HG03457 (cell line): Measurements from ENCODE around the gene MACROD2.

Source experiments
- ATAC-seq: cut with Tn5 transposase; IDR thresholded peaks from one replicate; pipeline ENCODE4 v1.9.1; 2021; ENCODE audit warnings: moderate number of reproducible peaks; ENCODE audit not compliant: unreplicated experiment

Gene MACROD2

GRCh38 chr20:14062171-14062570 lies 66.9 kb downstream of the MACROD2 start:
- ATAC-seq = no peak

GRCh38 chr20:14062786-14063185 lies 67.5 kb downstream of the MACROD2 start:
- ATAC-seq = no peak

GRCh38 chr20:14064333-14064732 lies 69.0 kb downstream of the MACROD2 start:
- no peak for ATAC-seq

- ATAC-seq = no peak
These were observed 69.6 kb downstream of the MACROD2 start for GRCh38 chr20:14064921-14065320.

- no peak for ATAC-seq
These were observed 70.5 kb downstream of the MACROD2 start for GRCh38 chr20:14065774-14066173.

- no peak for ATAC-seq
These were observed 72.3 kb downstream of the MACROD2 start for GRCh38 chr20:14067603-14068002.

- ATAC-seq = no peak
These were observed 74.5 kb downstream of the MACROD2 start for GRCh38 chr20:14069796-14070195.

- ATAC-seq = no peak
These were observed 98.3 kb downstream of the MACROD2 start for GRCh38 chr20:14093652-14094051.

GRCh38 chr20:14098261-14098660 lies 102.9 kb downstream of the MACROD2 start:
- no peak for ATAC-seq

GRCh38 chr20:14113416-14113815 lies 118.1 kb downstream of the MACROD2 start:
- no peak for ATAC-seq

GRCh38 chr20:14114065-14114704 lies 118.9 kb downstream of the MACROD2 start:
- ATAC-seq = no peak

- ATAC-seq = no peak
These were observed 120.7 kb downstream of the MACROD2 start for GRCh38 chr20:14116037-14116436.

- no peak for ATAC-seq
These were observed 122.5 kb downstream of the MACROD2 start for GRCh38 chr20:14117768-14118167.

- ATAC-seq = no peak
These were observed 131.5 kb downstream of the MACROD2 start for GRCh38 chr20:14126856-14127255.

- ATAC-seq = no peak
These were observed 132.4 kb downstream of the MACROD2 start for GRCh38 chr20:14127514-14128223.

GRCh38 chr20:14134004-14134403 lies 138.7 kb downstream of the MACROD2 start:
- ATAC-seq = no peak

GRCh38 chr20:14142171-14142570 lies 146.9 kb downstream of the MACROD2 start:
- ATAC-seq = no peak

GRCh38 chr20:14142964-14143627 lies 147.8 kb downstream of the MACROD2 start:
- ATAC-seq = no peak

- no peak for ATAC-seq
These were observed 152.7 kb downstream of the MACROD2 start for GRCh38 chr20:14148042-14148441.

- no peak for ATAC-seq
These were observed 160.0 kb downstream of the MACROD2 start for GRCh38 chr20:14155361-14155760.

- ATAC-seq = no peak
These were observed 183.2 kb downstream of the MACROD2 start for GRCh38 chr20:14178528-14178927.

- no peak for ATAC-seq
These were observed 183.6 kb downstream of the MACROD2 start for GRCh38 chr20:14178952-14179351.
